PC-3 (cell line): ENCODE measurements around the gene TNS3.

Experiments used
- CTCF ChIP-seq: fragments of 300-600 bp; sonication (generic); conservative IDR thresholded peaks from 2 replicates; pipeline ENCODE4 v1.5.1; 2017; ENCODE audit warnings: antibody characterized with exemption, low read depth, mild to moderate bottlenecking, low read length
- EZH2 ChIP-seq: fragments of 300-600 bp; sonication (generic); IDR thresholded peaks from one replicate; pipeline ENCODE4 v1.6.1; 2017; ENCODE audit warnings: antibody characterized with exemption, mild to moderate bottlenecking, low read length; ENCODE audit not compliant: unreplicated experiment
- EZH2phosphoT487 ChIP-seq: fragments of 300-600 bp; sonication (generic); IDR thresholded peaks from 2 replicates; pipeline ENCODE4 v1.6.1; 2018; ENCODE audit warnings: mild to moderate bottlenecking, antibody characterized with exemption, low read length, borderline replicate concordance

- no peak for TF ChIP-seq CTCF
- no peak for TF ChIP-seq EZH2
- TF ChIP-seq EZH2phosphoT487, result no peak
These were observed 237.5 kb downstream of the TNS3 start for GRCh38 chr7:47344171-47344955.
